IPS DF 4.7 (cell line): ENCODE measurements around the gene IL34.

Experiments used
- DNase-seq: peaks from one replicate; pipeline ENCODE4 v3.0.0-alpha.2; 2013; ENCODE audit warnings: low spot score; ENCODE audit errors: extremely low read depth

Gene IL34

GRCh38 chr16:70687671-70688245, 41.4 kb downstream of the IL34 start:
- DNase-seq: no peak

GRCh38 chr16:70688246-70688742, 41.9 kb downstream of the IL34 start:
- DNase-seq: no peak

- DNase-seq: no peak
These were observed 42.9 kb downstream of the IL34 start for GRCh38 chr16:70689035-70689969.

GRCh38 chr16:70689970-70690891, 43.9 kb downstream of the IL34 start:
- DNase-seq: no peak

GRCh38 chr16:70691223-70692129, 45.1 kb downstream of the IL34 start:
- DNase-seq: no peak

GRCh38 chr16:70692130-70692872, 45.9 kb downstream of the IL34 start:
- DNase-seq: no peak

GRCh38 chr16:70692873-70693671, 46.7 kb downstream of the IL34 start:
- DNase-seq: no peak

GRCh38 chr16:70694088-70694867, 47.9 kb downstream of the IL34 start:
- no peak for DNase-seq

- DNase-seq: no peak
These were observed 48.5 kb downstream of the IL34 start for GRCh38 chr16:70694868-70695218.

GRCh38 chr16:70695331-70696070, 49.1 kb downstream of the IL34 start:
- no peak for DNase-seq

GRCh38 chr16:70696355-70696754, 50.0 kb downstream of the IL34 start:
- DNase-seq: no peak

GRCh38 chr16:70696952-70697593, 50.7 kb downstream of the IL34 start:
- no peak for DNase-seq

- no peak for DNase-seq
These were observed 51.3 kb downstream of the IL34 start for GRCh38 chr16:70697594-70698170.

GRCh38 chr16:70698901-70699300, 52.5 kb downstream of the IL34 start:
- DNase-seq: no peak

- DNase-seq: no peak
These were observed 53.3 kb downstream of the IL34 start for GRCh38 chr16:70699696-70700095.

- no peak for DNase-seq
These were observed 54.0 kb downstream of the IL34 start for GRCh38 chr16:70700101-70701020.
